ENCODE results near the gene OSBPL3.

The OSBPL3 gene

DNA sequence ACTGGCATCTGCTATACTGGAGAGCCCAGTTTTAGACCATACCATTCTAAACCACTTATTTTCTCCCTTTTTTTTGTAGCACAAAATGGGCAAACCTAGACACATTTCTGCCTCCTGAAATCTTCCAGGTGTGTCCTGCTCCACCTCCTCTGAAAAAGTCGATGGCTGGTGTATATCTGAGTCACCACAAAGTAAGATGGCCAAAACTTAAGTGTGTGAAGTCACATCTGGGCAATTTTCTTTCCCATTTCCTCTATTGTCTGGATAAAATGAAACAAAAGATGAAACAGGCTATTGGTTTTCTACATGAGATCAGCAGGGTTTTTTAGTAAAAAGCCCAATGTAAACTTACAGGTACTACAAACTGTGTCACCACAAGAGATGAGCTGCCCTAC is 65.5 kb downstream of the OSBPL3 start:
- no peak for TF ChIP-seq ZBTB7A (IDR thresholded peaks at IDR 0.05; ENCODE audit: low read depth)

DNA sequence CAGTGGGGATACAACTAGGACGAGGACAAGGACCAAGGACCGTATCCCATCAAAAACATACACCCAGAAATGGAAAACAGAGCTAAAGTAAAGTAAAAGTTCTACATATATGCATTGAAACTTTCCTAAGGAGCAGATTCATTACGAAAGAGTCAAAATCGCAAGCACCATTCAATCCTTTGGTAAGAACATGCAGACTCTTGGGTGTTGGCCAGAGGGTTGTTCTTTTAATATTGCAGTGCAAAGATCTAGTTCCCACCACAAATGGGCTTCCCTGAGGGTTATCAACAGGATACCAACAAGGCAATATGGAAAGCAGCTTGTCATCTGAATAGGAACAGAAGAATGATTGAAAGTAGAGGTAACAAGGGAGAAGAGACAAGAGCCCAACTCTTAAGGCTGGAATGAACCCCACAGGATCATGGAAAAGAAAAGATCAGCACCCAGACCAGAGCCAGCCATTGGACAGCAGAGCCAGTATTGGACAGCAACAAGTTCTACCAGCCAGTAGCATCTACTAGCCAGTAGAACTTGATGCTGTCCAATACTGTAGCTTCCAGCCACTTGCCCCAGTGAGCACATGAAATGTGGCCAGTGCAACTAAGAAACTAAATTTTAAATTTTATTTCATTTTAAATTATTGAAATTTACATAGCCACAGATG is 66.0 kb downstream of the OSBPL3 start:
- no peak for TF ChIP-seq FOXM1 (IDR thresholded peaks at IDR 0.05; ENCODE audit: borderline replicate concordance, low read depth)
- TF ChIP-seq NFIC (IDR thresholded peaks at IDR 0.05), result no peak
- no peak for TF ChIP-seq EP300 (IDR thresholded peaks at IDR 0.05; ENCODE audit: borderline replicate concordance)
- TF ChIP-seq, protein P1, sequence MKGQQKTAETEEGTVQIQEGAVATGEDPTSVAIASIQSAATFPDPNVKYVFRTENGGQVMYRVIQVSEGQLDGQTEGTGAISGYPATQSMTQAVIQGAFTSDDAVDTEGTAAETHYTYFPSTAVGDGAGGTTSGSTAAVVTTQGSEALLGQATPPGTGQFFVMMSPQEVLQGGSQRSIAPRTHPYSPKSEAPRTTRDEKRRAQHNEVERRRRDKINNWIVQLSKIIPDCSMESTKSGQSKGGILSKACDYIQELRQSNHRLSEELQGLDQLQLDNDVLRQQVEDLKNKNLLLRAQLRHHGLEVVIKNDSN (IDR thresholded peaks at IDR 0.05), result no peak
- TF ChIP-seq CREB1 (IDR thresholded peaks at IDR 0.05; ENCODE audit: low read depth), result no peak
- peak; percentile 68; the same call in 1 of the 2 replicates for TF ChIP-seq REST (IDR thresholded peaks at IDR 0.05; ENCODE audit: low read depth)
- TF ChIP-seq MAX (IDR thresholded peaks at IDR 0.05), result no peak
- no peak for TF ChIP-seq TEAD4 (IDR thresholded peaks at IDR 0.05)

- TF ChIP-seq CREB1 (IDR thresholded peaks at IDR 0.05; ENCODE audit: low read depth), result no peak
- TF ChIP-seq TAF1 (IDR thresholded peaks at IDR 0.05; ENCODE audit: low read depth), result no peak
- no peak for TF ChIP-seq RAD21 (IDR thresholded peaks at IDR 0.05; ENCODE audit: low read depth)
- TF ChIP-seq TCF12 (IDR thresholded peaks at IDR 0.05; ENCODE audit: low read depth), result no peak
- no peak for TF ChIP-seq FOXM1 (IDR thresholded peaks at IDR 0.05; ENCODE audit: borderline replicate concordance, low read depth)
- no peak for TF ChIP-seq NFIC (IDR thresholded peaks at IDR 0.05)
- TF ChIP-seq, protein P1 (IDR thresholded peaks at IDR 0.05), result no peak
- TF ChIP-seq TEAD4 (IDR thresholded peaks at IDR 0.05), result no peak
- TF ChIP-seq MAX (IDR thresholded peaks at IDR 0.05), result no peak
- no peak for TF ChIP-seq YY1 (IDR thresholded peaks at IDR 0.05; ENCODE audit: low read depth)
- TF ChIP-seq ZBTB7A (IDR thresholded peaks at IDR 0.05; ENCODE audit: low read depth), result no peak
- TF ChIP-seq EP300 (IDR thresholded peaks at IDR 0.05; ENCODE audit: borderline replicate concordance), result no peak
- TF ChIP-seq REST (IDR thresholded peaks at IDR 0.05; ENCODE audit: low read depth), result no peak
Observed at GRCh38 chr7:24912874-24913514, 67.0 kb downstream of the OSBPL3 start.

GRCh38 chr7:24912424-24912823 is 67.6 kb downstream of the OSBPL3 start:
- TF ChIP-seq EP300 (IDR thresholded peaks at IDR 0.05; ENCODE audit: borderline replicate concordance), result no peak
- no peak for TF ChIP-seq CEBPB (IDR thresholded peaks at IDR 0.05)
- TF ChIP-seq FOXM1 (IDR thresholded peaks at IDR 0.05; ENCODE audit: borderline replicate concordance, low read depth), result no peak
- no peak for TF ChIP-seq YY1 (IDR thresholded peaks at IDR 0.05; ENCODE audit: low read depth)
- no peak for TF ChIP-seq ZBTB7A (IDR thresholded peaks at IDR 0.05; ENCODE audit: low read depth)
- TF ChIP-seq RAD21 (IDR thresholded peaks at IDR 0.05; ENCODE audit: low read depth), result no peak
- no peak for TF ChIP-seq NFIC (IDR thresholded peaks at IDR 0.05)

GRCh38 chr7:24911213-24911603 is 68.8 kb downstream of the OSBPL3 start:
- TF ChIP-seq NFIC (IDR thresholded peaks at IDR 0.05) (no peak), EGR1 (IDR thresholded peaks at IDR 0.05) (no peak), REST (IDR thresholded peaks at IDR 0.05; ENCODE audit: low read depth) (no peak), RAD21 (IDR thresholded peaks at IDR 0.05; ENCODE audit: low read depth) (no peak)
